ENCODE data around the gene TRIM50.
"Not testable (repeated sequence)": the region's sequence is repeated elsewhere in the genome, so short reads cannot be mapped to it uniquely, and the experiment has no call there.

Gene TRIM50

GRCh38 chr7:73366127-73366526 lies 38.2 kb upstream of the TRIM50 start:
- no peak for TF ChIP-seq EZH2phosphoT487 (IDR thresholded peaks at IDR 0.05; ENCODE audit: borderline replicate concordance, low read length)
- TF ChIP-seq, protein P1, sequence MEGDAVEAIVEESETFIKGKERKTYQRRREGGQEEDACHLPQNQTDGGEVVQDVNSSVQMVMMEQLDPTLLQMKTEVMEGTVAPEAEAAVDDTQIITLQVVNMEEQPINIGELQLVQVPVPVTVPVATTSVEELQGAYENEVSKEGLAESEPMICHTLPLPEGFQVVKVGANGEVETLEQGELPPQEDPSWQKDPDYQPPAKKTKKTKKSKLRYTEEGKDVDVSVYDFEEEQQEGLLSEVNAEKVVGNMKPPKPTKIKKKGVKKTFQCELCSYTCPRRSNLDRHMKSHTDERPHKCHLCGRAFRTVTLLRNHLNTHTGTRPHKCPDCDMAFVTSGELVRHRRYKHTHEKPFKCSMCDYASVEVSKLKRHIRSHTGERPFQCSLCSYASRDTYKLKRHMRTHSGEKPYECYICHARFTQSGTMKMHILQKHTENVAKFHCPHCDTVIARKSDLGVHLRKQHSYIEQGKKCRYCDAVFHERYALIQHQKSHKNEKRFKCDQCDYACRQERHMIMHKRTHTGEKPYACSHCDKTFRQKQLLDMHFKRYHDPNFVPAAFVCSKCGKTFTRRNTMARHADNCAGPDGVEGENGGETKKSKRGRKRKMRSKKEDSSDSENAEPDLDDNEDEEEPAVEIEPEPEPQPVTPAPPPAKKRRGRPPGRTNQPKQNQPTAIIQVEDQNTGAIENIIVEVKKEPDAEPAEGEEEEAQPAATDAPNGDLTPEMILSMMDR (IDR thresholded peaks at IDR 0.05; ENCODE audit: low read depth, low read length, poor library complexity, severe bottlenecking), result no peak
- Histone ChIP-seq H3K4me3 (ENCODE audit: low read length) (no peak overlapping the region), H3K27me3 (ENCODE audit: control insufficient read depth, low read length) (peaks cover 4% of the 10 kb centered on the region; the same call in 1 of the 2 replicates), H3F3A (ENCODE audit: control insufficient read depth, insufficient read depth) (no peaks in the 10 kb centered on the region), H4K20me1 (ENCODE audit: control insufficient read depth, insufficient read depth, low read depth, low read length) (no peaks in the 10 kb centered on the region), H3K79me2 (ENCODE audit: control insufficient read depth, low read length) (no peaks in the 10 kb centered on the region), H3K4me1 (ENCODE audit: control insufficient read depth, low read length) (peaks cover 17% of the 10 kb centered on the region), H3K4me2 (ENCODE audit: low read length) (peak overlapping the region; percentile 22; the same call in 1 of the 2 replicates), H3K36me3 (ENCODE audit: control insufficient read depth, low read length) (no peaks in the 10 kb centered on the region), H3K9me2 (replicated peaks; ENCODE audit: control insufficient read depth, low read length) (no peaks in the 10 kb centered on the region), H3K27ac (ENCODE audit: low read depth, low read length) (no peak overlapping the region), H3K9me3 (ENCODE audit: control insufficient read depth, insufficient read depth, low read length) (no peaks in the 10 kb centered on the region)

DNA sequence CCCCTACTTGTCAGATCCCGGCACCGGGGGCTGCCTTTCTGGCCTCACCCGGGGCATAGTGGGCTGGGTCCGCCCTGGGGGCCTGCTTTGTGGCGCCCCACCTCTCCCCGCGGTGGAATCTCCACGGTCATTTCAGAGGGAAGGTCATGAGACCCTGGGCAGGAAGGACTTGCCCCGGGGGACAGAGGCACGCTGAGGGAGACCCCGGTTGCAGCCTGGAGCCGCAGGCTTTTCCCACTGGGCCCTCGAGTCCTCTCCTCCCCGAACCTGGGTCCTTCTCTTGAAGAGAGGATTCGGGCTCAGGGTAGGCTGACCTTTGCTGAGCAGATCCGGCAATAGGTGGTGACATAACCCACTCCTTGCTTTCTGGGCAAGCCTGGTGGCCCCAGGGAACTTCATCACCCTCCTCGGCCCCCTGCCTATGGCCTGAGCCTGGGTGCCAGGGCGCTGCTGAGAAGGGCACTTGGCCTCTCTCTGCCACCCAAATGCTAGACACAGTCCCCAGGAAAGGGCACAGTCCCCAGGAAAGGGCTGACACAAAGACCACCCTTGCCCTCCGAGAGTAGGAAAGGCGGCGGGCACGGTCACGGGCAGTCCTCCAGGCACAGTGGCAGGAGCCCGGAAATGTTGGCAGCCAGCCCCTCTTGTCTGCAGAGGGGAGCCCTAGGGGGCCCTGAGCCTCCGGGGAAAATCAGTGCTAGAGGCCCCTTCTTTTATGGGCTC lies 36.3 kb upstream of the TRIM50 start:
- H3K36me3 ChIP-seq (ENCODE audit: control insufficient read depth, low read length), result no peaks in the 10 kb centered on the region
- H3K27me3 ChIP-seq (ENCODE audit: control insufficient read depth, low read length), result peaks cover 4% of the 10 kb centered on the region; the same call in 1 of the 2 replicates
- no peaks in the 10 kb centered on the region for H3K9me3 ChIP-seq (ENCODE audit: control insufficient read depth, insufficient read depth, low read length)
- H3K4me3 ChIP-seq (ENCODE audit: low read length), result no peak overlapping the region
- H3K9me2 ChIP-seq (replicated peaks; ENCODE audit: control insufficient read depth, low read length), result no peaks in the 10 kb centered on the region
- no peak overlapping the region for H3K4me2 ChIP-seq (ENCODE audit: low read length)
- H4K20me1 ChIP-seq (ENCODE audit: control insufficient read depth, insufficient read depth, low read depth, low read length), result no peaks in the 10 kb centered on the region
- H3K27ac ChIP-seq (ENCODE audit: low read depth, low read length), result no peak overlapping the region
- H3K79me2 ChIP-seq (ENCODE audit: control insufficient read depth, low read length), result no peaks in the 10 kb centered on the region
- TF ChIP-seq EZH2phosphoT487 (IDR thresholded peaks at IDR 0.05; ENCODE audit: borderline replicate concordance, low read length), result no peak
- TF ChIP-seq, protein P1 (IDR thresholded peaks at IDR 0.05; ENCODE audit: low read depth, low read length, poor library complexity, severe bottlenecking), result no peak
- H3K4me1 ChIP-seq (ENCODE audit: control insufficient read depth, low read length), result peaks cover 17% of the 10 kb centered on the region
- no peaks in the 10 kb centered on the region for H3F3A ChIP-seq (ENCODE audit: control insufficient read depth, insufficient read depth)

DNA sequence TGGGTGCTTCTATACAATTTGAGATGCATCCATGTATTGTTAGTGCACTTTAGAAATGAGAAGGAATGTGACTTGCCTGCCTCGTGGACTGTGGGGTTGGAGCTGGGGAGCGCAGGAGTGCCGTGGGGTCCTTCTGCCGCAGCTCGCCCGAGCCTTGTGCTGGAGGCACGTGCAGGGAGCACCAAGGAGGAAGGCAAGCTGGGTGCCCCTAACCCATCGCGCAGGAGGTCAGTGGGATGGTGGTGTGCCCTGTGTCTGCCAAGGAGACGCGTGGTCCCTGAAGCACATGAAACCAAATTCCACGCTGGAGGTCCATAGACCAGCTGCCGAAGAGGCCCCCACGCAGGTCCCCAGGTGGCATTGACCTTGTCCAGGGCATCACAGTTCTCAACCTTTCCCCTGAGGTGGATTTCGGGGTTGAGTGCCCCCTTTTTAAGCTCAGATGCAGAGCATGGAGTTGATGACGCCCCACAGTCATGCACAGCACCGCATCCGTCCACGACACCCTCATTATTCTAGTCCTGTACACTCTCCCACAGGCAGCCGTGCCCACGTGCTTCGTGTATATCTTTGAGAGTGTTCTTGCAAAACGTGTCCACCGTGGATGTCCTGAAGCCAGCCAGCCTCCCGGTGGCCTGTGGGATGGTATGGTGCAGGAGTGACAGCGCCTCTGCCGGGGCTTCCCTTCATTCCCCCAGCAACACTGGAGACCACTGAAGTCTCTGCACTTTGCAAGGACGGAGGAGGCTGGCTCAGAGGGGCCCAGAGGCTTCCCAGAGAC lies 35.5 kb upstream of the TRIM50 start:
- no peak overlapping the region for H3K27ac ChIP-seq (ENCODE audit: low read depth, low read length)
- H3K36me3 ChIP-seq (ENCODE audit: control insufficient read depth, low read length), result no peaks in the 10 kb centered on the region
- H3K4me3 ChIP-seq (ENCODE audit: low read length), result no peak overlapping the region
- H3K4me1 ChIP-seq (ENCODE audit: control insufficient read depth, low read length), result peaks cover 17% of the 10 kb centered on the region
- H3K9me3 ChIP-seq (ENCODE audit: control insufficient read depth, insufficient read depth, low read length), result no peaks in the 10 kb centered on the region
- no peaks in the 10 kb centered on the region for H3K79me2 ChIP-seq (ENCODE audit: control insufficient read depth, low read length)
- TF ChIP-seq, protein P1 (IDR thresholded peaks at IDR 0.05; ENCODE audit: low read depth, low read length, poor library complexity, severe bottlenecking), result no peak
- TF ChIP-seq EZH2phosphoT487 (IDR thresholded peaks at IDR 0.05; ENCODE audit: borderline replicate concordance, low read length), result no peak
- H4K20me1 ChIP-seq (ENCODE audit: control insufficient read depth, insufficient read depth, low read depth, low read length), result no peaks in the 10 kb centered on the region
- H3K4me2 ChIP-seq (ENCODE audit: low read length), result no peak overlapping the region
- no peaks in the 10 kb centered on the region for H3F3A ChIP-seq (ENCODE audit: control insufficient read depth, insufficient read depth)
- H3K9me2 ChIP-seq (replicated peaks; ENCODE audit: control insufficient read depth, low read length), result no peaks in the 10 kb centered on the region
- H3K27me3 ChIP-seq (ENCODE audit: control insufficient read depth, low read length), result peaks cover 4% of the 10 kb centered on the region; the same call in 1 of the 2 replicates

- not testable (repeated sequence) for H3K79me2 ChIP-seq (ENCODE audit: control insufficient read depth, low read length); H3K36me3 ChIP-seq (ENCODE audit: control insufficient read depth, low read length); H3K4me3 ChIP-seq (ENCODE audit: low read length); H3K9me3 ChIP-seq (ENCODE audit: control insufficient read depth, insufficient read depth, low read length); H3K4me2 ChIP-seq (ENCODE audit: low read length); H3K27ac ChIP-seq (ENCODE audit: low read depth, low read length); H3K27me3 ChIP-seq (ENCODE audit: control insufficient read depth, low read length); H3K4me1 ChIP-seq (ENCODE audit: control insufficient read depth, low read length); H4K20me1 ChIP-seq (ENCODE audit: control insufficient read depth, insufficient read depth, low read depth, low read length); H3K9me2 ChIP-seq (replicated peaks; ENCODE audit: control insufficient read depth, low read length); H3F3A ChIP-seq (ENCODE audit: control insufficient read depth, insufficient read depth)
Observed at GRCh38 chr7:73360590-73360989, 32.7 kb upstream of the TRIM50 start.
